ELR (cell line): ENCODE data around the gene YAF2.
"Not testable (repeated sequence)": the region's sequence is repeated elsewhere in the genome, so short reads cannot be mapped to it uniquely, and the experiment has no call there.

Experiments
- DNase-seq: peaks from one replicate; pipeline ENCODE4 v3.0.0-alpha.2; 2015; ENCODE audit warnings: low read depth

Gene YAF2

DNA sequence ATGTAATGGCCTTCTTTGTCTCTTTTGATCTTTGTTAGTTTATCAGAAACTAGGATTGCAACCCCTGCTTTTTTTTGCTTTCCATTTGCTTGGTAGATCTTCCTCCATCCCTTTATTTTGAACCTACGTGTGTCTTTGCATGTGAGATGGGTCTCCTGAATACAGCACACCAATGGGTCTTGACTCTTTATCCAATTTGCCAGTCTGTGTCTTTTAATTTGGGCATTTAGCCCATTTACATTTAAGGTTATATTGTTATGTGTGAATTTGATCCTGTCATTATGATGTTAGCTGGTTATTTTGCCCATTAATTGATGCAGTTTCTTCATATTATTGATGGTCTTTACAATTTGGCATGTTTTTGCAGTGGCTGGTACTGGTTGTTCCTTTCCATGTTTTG lies 14.6 kb upstream of the YAF2 start:
- not testable (repeated sequence) for DNase-seq

DNA sequence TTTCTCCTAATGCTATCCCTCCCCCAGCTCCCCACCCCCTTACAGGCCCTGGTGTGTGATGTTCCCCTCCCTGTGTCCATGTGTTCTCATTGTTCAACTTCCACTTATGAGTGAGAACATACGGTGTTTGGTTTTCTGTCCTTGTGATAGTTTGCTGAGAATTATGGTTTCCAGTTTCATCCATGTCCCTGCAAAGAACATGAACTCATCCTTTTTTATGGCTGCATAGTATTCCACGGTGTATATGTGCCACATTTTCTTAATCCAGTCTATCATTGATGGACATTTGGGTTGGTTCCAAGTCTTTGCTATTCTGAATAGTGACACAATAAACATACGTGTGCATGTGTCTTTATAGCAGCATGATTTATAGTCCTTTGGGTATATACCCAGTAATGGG lies 11.0 kb upstream of the YAF2 start:
- not testable (repeated sequence) for DNase-seq

- DNase-seq, result no peak
Measured at GRCh38 chr12:42240131-42240750, 2.2 kb upstream of the YAF2 start.

DNA sequence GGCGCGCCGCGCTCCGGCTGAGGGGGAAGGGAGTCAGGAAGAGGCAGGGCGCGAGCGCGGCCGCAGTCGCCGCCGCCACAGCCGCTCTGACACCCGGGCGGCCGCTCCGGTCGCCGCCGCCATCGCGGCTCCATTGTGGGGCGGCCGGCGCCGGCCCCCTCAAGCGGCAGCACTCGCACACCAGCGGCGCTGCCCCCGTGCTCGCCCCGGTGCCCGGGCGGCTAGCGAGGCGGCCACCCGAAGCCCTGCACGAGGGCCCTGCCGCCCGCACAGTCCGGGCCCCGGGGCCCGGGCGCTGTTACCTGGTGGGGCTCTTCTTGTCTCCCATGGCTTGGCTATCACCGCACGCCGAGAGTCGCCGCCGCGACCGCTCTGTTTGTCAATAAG lies 202 bp downstream of the YAF2 start:
- no peak for DNase-seq

DNA sequence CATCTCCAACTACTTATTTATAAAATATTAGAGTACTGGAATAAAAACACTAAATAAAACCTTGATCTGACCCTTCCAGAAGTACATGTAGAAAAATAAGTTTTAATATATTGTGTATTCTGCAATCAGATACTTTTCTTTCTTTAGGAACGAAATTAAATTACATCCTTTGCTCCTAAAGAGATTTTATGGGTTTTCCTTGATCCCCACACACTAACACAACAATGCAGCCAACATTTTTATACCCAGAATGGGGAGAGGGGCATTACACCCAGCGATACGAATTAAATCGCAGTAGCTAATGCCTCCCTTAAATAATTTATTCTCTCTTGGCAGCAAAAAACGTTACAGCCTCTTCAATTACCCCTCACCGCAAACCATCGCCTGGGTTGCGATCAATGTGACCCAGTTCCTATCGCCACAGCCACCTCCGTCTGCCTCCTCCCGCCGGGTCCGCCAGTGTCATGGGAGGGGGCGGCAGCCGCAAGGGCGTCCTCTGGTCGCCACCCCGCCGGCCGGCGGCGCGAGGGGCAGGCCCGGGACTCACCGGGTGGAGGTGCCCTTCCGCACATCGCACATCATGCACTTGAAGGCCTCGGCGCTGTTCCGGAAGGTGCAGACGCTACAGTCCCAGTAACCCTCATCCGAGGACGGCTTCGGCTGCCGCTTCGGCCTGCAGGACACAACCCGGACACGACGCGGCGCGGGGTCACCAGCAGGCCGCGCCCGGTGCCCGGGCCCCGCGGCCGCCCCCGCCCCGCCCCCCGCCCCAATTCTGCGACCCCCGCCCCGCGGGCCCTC lies 796 bp downstream of the YAF2 start:
- DNase-seq, result peak; percentile 88

DNA sequence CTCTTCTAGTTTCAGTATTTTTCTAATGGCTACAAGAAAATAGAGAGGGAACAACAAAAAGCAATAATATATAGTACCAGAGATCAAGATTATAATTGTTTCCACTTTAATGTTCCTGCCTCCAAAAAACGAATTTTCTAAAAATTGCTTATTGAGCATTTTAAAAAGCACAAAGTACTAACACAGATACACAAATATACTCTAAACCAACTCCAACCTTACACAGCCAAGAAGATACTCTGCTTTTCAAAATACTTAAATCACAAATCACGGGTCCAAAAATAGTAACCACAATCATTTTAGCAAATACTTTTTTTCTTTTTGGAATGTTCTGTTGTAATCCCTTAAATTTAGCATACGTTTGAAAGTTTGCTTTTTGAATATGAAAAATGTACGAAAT lies 2.0 kb downstream of the YAF2 start:
- no peak for DNase-seq

DNA sequence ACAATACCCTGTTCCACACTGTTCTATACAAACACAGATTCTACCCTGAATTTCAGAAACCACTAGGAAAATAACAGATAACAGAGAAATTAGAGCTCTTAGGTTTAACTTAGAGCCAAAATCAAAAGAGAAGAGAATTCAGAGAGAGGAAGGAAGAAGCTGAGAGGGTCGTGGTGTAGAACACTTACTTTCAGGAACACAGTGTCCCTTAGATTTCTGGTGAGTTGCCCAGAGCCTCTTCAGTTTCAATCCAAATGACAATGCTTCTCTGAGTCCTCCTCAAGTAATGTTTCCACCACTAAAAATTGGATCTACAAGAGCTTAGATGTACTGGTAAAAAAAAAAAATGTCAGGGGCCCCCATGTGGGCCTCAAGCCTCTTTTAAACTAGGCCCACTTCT lies 2.6 kb downstream of the YAF2 start:
- no peak for DNase-seq

DNA sequence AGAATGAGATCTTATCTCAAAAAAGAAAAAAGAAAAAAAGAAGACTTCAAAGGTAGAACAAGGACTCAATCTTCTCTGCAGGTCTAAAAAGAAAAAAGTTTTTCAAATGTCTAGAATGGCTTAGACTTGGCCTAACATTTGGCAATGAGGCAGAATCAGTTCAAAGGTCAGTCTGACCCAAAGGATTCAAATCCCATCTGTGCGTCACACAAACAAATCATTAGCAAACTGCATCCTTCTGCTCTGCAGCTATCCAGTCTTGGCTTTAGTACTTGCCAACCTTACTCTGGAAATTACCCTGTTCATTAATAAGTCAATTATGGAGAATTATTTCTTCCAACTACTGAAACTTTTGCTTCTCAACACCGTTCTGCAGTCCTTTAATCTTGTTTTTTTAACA lies 3.1 kb downstream of the YAF2 start:
- DNase-seq, result no peak

GRCh38 chr12:42227525-42227924 lies 10.5 kb downstream of the YAF2 start:
- not testable (repeated sequence) for DNase-seq

DNA sequence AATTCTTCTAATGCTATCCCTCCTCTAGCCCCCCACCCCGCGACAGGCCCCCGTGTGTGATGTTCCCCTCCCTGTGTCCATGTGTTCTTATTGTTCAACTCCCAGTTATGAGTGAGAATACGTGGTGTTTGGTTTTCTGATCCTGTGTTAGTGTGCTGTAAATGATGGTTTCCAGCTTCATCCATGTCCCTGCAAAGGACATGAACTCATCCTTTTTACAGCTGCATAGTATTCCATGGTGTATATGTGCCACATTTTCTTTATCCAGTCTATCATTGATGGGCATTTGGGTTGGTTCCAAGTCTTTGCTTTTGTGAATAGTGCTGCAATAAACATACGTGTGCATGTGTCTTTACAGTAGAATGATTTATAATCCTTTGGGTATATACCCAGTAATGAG lies 13.5 kb downstream of the YAF2 start:
- DNase-seq, result not testable (repeated sequence)

DNA sequence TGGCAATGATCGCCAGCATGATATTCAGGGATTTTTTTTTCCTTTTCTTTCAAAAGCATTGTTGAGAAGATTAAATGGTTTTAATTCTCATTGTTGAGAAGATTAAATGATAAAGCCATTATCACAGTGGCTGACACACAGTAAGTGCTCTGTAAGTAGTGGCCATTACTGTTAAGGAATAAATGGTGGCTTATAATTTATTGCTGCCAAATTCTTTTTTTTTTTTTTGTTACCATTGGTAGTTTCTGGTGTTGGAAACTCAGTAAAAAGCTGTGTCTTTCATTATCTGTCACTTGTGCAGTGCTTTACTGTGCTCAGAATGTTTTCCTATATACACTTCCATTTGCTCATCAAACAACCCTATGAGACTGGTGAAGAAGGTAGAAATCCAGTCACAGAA lies 15.3 kb downstream of the YAF2 start:
- DNase-seq, result no peak

DNA sequence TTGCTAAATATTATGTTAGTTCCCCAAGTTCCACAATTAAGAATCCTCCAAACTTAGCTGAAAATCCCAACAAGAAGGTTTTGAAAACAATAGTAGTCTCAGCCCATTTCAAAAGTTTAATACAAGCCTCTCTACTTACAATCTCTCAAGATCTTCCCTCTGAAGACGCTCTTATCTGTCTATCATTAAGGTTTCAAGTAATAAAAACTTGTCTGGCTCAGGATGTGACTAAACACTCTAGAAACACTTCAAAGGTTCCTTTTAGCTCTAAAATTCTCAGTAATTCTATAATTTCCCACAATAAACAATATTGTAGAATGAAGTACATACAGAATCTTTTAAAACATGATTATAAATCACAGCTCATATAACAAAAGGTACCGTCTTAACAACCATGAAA lies 16.3 kb downstream of the YAF2 start:
- DNase-seq, result no peak

DNA sequence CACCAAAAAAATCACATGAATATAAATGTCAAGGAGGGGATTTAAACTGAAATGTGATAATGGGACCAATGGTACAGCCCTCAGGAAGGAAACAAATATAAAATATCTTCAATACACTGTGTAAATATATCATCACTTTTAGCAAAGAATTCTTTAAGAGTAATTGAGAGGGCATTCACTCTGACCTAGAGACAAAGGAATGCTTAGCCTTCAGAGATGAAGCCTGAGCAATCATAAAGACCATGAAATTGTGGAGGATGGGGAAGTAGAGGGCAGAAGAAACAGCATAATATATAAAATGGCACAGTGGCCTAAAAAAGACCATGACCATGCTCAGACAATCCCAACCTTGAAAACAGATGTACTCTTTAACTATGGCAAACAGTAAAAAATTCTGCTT lies 20.4 kb downstream of the YAF2 start:
- DNase-seq, result peak; percentile 73

GRCh38 chr12:42216737-42217136 lies 21.3 kb downstream of the YAF2 start:
- DNase-seq, result no peak

GRCh38 chr12:42215759-42216158 lies 22.3 kb downstream of the YAF2 start:
- DNase-seq, result not testable (repeated sequence)

GRCh38 chr12:42213954-42214426 lies 24.1 kb downstream of the YAF2 start:
- DNase-seq, result no peak

GRCh38 chr12:42213023-42213422 lies 25.0 kb downstream of the YAF2 start:
- DNase-seq, result peak; percentile 65

GRCh38 chr12:42208574-42208973 lies 29.5 kb downstream of the YAF2 start:
- no peak for DNase-seq

DNA sequence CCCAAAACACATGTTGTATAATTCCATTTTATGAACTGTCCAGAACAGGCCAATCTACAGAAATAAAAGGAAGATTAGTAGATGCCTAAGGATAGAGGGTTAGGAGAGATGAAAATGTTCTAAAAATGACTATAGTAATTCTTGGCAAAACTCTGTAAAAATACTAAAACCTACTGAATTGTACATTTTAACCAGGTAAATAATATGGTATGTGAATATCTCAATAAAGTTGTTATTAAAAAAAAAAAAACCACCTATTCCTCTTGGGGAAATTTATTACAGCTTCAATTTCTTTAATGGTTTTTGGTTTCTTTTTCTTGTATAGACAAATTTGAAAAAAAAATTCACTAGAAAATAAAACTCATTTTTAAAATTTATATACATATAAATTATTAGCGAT lies 33.2 kb downstream of the YAF2 start:
- no peak for DNase-seq

- no peak for DNase-seq
Measured at GRCh38 chr12:42204362-42204761, 33.7 kb downstream of the YAF2 start.

DNA sequence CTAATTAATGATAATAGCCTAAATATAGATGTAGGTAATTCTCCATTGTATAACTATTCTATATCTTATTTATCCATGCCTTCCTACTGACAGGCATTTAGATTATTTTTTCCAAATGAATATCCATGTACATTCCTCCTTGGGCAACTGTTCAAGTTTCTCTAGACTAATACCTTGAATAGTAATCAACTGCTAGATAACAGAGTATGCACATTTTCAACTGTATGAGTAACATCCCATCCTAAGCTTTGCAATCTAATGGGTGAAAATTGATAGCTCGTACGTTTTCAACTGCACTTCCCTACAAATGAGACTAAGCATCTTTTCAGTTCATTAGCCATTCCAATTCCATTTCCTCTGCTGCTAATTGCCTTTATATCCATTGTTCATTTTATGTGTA lies 37.0 kb downstream of the YAF2 start:
- no peak for DNase-seq

DNA sequence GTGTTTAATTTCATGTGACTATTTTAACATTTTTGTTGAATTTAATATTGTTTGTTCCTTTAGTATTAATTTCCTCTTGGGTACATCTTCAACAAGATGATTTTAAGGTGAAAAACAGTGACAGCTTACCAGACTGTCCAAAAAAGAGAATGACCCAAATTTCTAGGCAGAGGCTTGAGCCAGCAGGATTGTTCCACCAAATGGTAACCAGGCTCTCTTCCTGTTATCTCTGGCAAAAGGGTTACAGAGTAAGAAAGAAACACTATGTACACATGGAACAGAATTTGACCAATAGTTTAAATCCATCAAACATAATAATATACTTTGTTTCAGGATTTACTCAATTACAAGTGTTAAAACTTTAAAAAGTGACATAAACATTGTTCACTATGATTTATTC lies 39.0 kb downstream of the YAF2 start:
- DNase-seq, result no peak

GRCh38 chr12:42196723-42197603 lies 41.1 kb downstream of the YAF2 start:
- DNase-seq, result no peak
